NCI-H2196 treated with DMSO at 0.1 percent for 48 hours (cell line): ENCODE results near the gene EEF1A2.

ENCODE experiments used
- DNase-seq: peaks from one replicate; lab custom pipeline; 2025; ENCODE audit not compliant: unreplicated experiment; lab: John Stamatoyannopoulos, UW

The EEF1A2 gene

GRCh38 chr20:63500902-63501817, 2.3 kb upstream of the EEF1A2 start:
- no peak for DNase-seq

GRCh38 chr20:63500151-63500901, 1.4 kb upstream of the EEF1A2 start:
- no peak for DNase-seq

DNA sequence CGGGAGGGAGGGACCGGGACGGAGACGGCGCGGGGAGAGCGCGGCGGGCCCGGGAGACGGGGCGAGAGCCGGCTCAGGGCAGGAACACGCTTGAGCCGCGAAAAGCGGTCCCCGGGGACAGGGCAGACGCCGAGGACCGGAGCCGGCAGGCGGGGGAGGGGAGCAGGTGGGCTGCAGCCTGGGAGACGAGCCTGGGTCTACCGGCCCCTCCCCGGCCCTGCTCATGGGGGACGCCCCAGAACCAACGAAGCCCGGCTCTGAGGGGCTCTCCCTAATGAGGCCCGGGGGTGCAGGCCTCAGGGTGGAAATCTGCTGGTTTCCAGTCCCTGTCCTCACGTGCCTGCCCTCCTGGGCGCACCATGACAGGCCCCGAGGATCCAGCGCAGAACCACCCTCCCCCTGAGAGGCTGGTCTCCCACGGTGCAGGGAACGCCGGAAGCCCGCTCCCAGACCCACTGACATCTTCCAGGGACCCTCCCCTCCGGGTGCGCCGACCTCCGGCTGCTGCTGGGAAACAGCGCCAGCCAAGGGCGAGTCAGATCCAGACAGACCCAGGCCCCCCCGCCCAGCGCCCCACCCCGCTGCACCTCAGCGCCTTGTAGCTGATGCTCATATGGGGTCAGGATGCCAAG, 571 bp upstream of the EEF1A2 start:
- no peak for DNase-seq

- no peak for DNase-seq
Measured at GRCh38 chr20:63497946-63498935, 642 bp downstream of the EEF1A2 start.

DNA sequence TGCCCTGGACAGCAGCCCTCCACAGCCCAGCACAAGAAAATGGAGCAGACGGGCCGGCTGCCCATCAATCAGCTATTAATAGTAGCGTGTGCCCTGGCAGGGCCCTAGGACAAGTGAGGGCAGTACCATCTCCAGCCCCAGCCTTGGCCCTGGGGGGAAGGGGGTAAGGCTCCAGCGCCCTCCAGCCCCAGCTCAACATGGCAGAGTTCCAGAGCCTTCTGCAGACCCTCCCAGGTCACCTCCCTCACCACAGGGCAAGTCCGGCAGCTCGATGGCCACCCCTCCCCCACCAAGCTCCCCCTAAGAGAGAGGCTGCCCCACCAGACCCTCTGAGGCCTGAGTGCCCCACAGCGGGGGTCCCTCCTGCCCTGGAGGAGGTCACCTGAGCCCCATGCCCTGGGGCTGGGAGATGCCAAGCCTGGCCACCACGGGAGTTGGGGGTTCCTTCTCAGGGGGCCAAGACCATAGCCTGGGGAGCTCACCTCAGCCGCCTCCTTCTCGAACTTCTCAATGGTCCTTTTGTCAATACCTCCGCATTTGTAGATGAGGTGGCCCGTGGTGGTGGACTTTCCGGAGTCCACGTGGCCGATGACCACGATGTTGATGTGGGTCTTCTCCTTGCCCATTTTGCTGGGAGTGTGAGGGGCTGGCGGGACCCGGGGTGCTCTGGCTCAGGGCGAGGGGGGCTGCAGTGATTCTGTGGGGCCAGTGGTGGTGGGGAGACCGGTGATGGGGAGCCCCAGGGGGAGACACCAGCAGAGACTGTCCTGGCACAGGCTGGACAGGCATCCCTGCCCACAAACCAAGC, 1.5 kb downstream of the EEF1A2 start:
- DNase-seq = no peak

GRCh38 chr20:63496596-63497120, 2.2 kb downstream of the EEF1A2 start:
- DNase-seq = no peak

DNA sequence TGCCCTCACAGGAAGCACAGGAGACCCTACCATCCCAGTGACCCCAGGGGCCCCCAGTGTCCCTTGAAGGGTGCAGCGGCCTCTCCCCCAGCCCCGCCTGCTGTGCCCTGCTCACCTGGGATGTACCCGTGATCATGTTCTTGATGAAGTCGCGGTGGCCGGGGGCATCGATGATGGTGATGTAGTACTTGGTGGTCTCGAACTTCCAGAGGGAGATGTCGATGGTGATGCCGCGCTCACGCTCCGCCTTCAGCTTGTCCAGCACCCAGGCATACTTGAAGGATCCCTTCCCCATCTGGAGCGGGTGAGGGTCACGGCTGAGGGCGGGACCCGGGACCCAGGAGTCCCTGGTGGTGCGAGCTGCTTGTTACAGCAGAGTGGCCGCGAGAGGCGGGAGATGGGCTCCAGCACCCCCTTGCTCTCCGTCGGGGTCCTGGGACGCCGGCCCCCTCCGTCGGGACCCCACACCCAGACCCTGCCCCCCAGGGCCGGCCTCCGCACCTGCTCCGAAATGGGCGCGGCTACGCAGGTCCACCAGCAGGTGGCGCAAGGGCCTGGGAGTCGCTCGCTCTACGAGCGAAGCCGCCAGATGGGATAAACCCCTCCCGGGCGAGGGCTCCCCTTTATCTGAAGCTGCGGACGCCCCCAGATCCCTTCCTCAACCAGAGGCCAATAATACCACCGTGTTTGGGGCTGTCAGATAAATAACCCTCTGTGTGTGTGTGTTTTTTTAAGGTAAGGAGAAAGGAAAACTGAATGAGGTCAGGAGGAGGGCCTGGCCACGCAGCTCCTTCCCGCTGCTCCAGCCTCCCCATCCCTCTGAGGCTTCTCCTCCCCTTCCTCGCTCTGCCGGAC, 2.9 kb downstream of the EEF1A2 start:
- no peak for DNase-seq

GRCh38 chr20:63495167-63495720, 3.6 kb downstream of the EEF1A2 start:
- no peak for DNase-seq

- DNase-seq = no peak
Measured at GRCh38 chr20:63494420-63495166, 4.3 kb downstream of the EEF1A2 start.

- no peak for DNase-seq
Measured at GRCh38 chr20:63494084-63494419, 4.8 kb downstream of the EEF1A2 start.

DNA sequence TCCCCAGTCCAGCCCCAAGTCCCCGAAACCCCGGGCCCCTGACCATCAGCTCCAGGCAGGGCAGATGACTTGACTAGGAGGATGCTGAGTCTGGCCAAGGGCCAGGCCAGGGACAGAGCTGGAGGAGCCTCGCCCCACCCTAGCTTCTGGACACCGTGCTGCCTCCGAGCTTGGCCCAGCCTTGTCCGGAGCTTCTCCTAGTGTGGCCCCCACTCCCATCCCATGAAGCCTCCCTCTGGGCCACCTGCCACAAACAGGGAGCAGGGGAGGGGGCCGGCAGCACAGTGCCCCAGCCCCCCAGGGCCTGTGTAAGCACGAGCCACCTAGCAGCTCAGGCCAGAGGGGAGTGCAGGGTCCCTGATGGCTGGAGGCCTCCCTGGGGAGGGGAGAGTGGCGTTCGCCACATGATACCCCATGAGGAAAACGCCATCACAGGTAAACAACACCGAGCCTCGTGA, 5.3 kb downstream of the EEF1A2 start:
- no peak for DNase-seq

- no peak for DNase-seq
Measured at GRCh38 chr20:63492982-63493381, 5.9 kb downstream of the EEF1A2 start.

DNA sequence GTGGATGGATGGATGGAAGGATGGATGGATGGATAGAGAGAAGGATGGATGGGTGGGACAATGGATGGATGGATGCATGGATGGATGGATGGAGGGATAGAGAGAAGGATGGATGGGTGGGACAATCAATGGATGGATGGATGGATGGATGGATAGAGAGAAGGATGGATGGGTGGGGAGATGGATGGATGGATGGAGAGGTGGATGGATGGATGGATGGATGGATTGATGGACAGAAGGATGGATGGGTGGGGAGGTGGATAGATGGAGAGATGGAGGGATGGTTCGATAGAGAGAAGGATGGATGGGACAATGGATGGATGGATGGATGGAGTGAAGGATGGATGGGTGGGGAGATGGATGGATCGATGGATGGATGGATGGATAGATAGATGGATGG, 6.4 kb downstream of the EEF1A2 start:
- DNase-seq = no peak

- DNase-seq = no peak
Measured at GRCh38 chr20:63491635-63492230, 7.2 kb downstream of the EEF1A2 start.

GRCh38 chr20:63491078-63491477, 7.8 kb downstream of the EEF1A2 start:
- no peak for DNase-seq

- DNase-seq = no peak
Measured at GRCh38 chr20:63490416-63490815, 8.5 kb downstream of the EEF1A2 start.
